Stimulated activated CD8-positive, alpha-beta memory T cell treated with anti-CD3 and anti-CD28 coated beads, Interleukin-12 subunit alpha, Interleukin-12 subunit beta, amount 100 ng/mL, for 1 hour (primary cell): ENCODE measurements around the gene ANXA11.
A peak's percentile ranks its signal among the peaks of the same experiment; 100 is the strongest.

Experiments used
- DNase-seq: peaks from one replicate; pipeline ENCODE4 v3.0.0-alpha.2; 2020; ENCODE audit warnings: low read depth

The ANXA11 gene

GRCh38 chr10:80187465-80188409 is 17.6 kb downstream of the ANXA11 start:
- peak; percentile 58 for DNase-seq

DNA sequence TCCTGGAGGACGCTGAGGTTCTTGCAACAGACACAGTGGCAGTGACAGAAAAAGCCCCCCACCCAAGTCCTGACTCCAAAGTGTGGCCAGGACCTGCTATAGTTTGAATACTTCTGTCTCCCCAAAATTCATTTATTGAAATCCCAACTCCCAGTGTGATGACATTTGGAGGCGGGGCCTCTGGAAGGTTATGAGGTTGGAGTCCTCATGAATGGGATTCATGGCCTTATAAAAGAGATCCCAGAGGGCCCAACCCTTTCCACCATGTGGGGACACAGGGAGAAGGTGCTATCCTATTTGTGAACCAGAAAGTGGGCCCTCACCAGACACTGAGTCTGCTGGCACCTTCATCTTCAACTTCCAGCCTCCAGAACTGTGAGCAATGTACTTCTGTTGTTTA is 18.3 kb downstream of the ANXA11 start:
- no peak for DNase-seq

- no peak for DNase-seq
Observed at GRCh38 chr10:80186364-80187012, 18.8 kb downstream of the ANXA11 start.

- no peak for DNase-seq
Observed at GRCh38 chr10:80185578-80186299, 19.6 kb downstream of the ANXA11 start.

GRCh38 chr10:80184291-80184690 is 21.0 kb downstream of the ANXA11 start:
- no peak for DNase-seq

DNA sequence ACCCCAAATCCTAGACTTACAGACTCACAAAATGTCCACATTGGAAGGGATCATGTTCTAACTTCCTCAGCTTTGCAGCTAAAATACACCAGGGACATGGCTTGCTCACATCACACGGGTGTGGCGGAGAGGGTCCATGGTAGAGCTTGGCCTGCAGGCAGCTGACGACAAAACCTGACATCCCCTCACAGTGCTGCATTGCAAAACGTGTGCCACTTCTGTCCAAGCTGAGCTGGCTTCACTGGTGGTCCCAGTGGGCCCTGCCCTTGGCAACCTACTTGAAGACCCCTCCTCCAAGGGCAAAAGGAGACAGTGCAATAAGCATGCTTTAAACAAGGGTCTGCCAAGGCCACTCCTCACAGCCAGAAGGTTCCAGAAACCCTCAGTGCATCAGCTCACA is 21.9 kb downstream of the ANXA11 start:
- no peak for DNase-seq

DNA sequence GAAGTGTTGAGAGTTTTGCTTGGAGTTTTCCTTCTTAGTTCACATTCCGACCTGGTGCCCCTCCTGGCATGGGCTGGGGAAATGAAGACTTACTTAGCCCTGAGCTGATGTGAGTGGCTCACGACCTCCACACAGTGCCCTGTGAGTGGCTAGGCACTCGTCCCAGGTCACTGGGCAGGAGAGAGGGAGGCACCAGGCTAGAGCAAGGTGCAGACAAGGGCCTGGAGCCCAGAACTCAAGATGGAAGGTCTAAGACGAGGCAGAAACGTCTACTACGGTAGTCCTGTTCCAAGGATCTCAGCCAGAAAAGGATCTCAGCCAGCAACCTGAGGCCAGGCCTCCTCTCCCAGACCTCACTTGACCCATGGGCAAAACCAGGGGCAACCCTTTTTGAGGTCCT is 22.4 kb downstream of the ANXA11 start:
- no peak for DNase-seq

- DNase-seq = no peak
Observed at GRCh38 chr10:80177781-80178636, 27.3 kb downstream of the ANXA11 start.

- DNase-seq = no peak
Observed at GRCh38 chr10:80176526-80176925, 28.8 kb downstream of the ANXA11 start.

GRCh38 chr10:80174641-80175395 is 30.5 kb downstream of the ANXA11 start:
- no peak for DNase-seq

- no peak for DNase-seq
Observed at GRCh38 chr10:80173466-80173865, 31.9 kb downstream of the ANXA11 start.

- DNase-seq = no peak
Observed at GRCh38 chr10:80172896-80173295, 32.4 kb downstream of the ANXA11 start.

GRCh38 chr10:80171248-80171660 is 34.1 kb downstream of the ANXA11 start:
- no peak for DNase-seq

DNA sequence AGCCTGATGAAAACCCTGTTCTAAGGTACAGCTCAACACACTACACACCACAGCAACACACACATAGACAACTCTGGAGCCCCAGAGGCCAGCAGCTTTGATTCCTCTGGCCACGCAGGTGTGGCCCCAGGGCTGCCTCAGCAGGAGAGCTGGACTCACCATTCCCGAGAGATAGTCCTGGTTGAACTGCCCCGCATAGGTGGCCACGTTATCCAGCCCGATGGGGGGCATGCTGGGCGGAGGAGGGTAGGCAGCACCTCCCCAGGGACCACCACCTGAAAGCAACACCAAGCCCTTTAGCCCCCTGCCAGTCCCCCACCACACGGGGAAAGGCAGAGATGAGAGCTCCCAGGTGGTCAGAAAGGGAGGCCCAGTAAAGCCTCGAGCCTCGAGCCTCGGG is 34.7 kb downstream of the ANXA11 start:
- no peak for DNase-seq

- no peak for DNase-seq
Observed at GRCh38 chr10:80170026-80170425, 35.3 kb downstream of the ANXA11 start.

GRCh38 chr10:80168679-80169380 is 36.5 kb downstream of the ANXA11 start:
- no peak for DNase-seq

DNA sequence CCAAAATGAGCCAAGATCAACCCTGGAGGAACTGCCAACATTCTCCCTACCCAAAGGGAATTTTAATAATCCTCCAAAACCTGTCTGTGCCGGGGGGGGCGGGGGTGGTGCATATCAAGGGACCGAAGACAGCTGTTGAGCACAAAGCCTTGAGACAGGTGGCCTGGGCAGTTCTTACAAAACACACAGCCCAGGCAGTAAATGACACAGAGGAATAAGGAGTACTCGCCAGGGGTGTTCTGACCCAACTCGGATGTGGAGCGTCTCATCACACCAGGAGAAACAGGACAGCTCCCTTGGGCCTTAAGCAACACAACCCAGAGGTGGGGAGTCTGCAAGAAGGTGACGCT is 37.2 kb downstream of the ANXA11 start:
- DNase-seq = no peak

DNA sequence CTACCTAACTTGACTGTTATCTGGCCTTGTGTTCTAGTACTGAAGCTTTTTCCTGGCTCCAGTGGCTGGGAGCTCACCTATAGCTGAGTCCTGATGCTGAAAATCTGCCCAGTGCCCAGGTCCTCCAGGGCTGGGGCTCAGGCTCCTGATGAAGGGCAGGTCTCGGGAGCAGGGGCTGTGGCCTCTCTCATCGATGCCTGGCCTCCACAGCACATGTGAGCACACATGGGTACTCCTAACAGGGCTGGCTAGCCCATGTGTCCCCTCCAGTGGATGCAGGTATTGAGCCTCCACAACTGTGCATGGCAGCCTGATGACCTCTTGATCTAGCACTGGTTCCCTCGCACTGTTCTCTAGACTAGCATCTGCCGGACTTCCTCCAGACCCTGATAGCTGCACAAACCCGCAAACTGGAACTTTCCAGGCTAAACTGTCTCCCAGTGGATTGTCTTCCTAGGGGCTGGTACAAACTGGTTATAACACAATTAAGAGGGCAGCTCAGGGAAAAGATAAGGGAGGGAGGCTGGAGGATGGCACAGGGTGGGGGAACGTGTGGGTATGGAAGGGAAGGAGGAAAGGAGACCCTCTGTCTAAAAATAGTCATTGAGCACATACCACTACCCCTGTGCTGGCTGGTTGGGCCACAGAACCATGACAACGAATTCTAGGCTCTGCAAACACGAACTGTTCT is 37.7 kb downstream of the ANXA11 start:
- no peak for DNase-seq

GRCh38 chr10:80166581-80167470 is 38.5 kb downstream of the ANXA11 start:
- DNase-seq = no peak
